ENCODE data around the gene GAL. TPM values are rescaled to one million over a fixed set of nuclear protein-coding genes. Genes with fewer than 3 reads are reported as not detected.

GAL gene
- total and polyA plus RNA-seq, 2 of the 8 experiments (the other 6 are each of a cell fraction or from before 2014, with no cell fraction given): 81.8 to 233 TPM

- no peak for TF ChIP-seq CHD7 (IDR thresholded peaks at IDR 0.05; ENCODE audit: insufficient replicate concordance, low read length)
- TF ChIP-seq BRCA1 (IDR thresholded peaks at IDR 0.05; ENCODE audit: low read depth, low read length): no peak
- TF ChIP-seq BACH1 (IDR thresholded peaks at IDR 0.05; ENCODE audit: low read length): no peak
- no peak for TF ChIP-seq ASH2L (IDR thresholded peaks at IDR 0.05; ENCODE audit: low read length)
- TF ChIP-seq CEBPB (IDR thresholded peaks at IDR 0.05; ENCODE audit: low read depth, low read length): no peak
- TF ChIP-seq SIN3A (conservative IDR thresholded peaks at IDR 0.05 in 1 of 2, IDR thresholded peaks at IDR 0.05 in 1 of 2; ENCODE audit: low read depth in 1 of 2, low read length in 2 of 2): no peak
- TF ChIP-seq SIX5 (IDR thresholded peaks at IDR 0.05; ENCODE audit: low read depth, low read length): no peak
- TF ChIP-seq MAX (IDR thresholded peaks at IDR 0.05): no peak
- no peak for TF ChIP-seq EP300 (IDR thresholded peaks at IDR 0.05; ENCODE audit: borderline replicate concordance in 1 of 2, low read depth in 2 of 2, low read length in 2 of 2)
- TF ChIP-seq POLR2AphosphoS5 (IDR thresholded peaks at IDR 0.05; ENCODE audit: low read depth, low read length): no peak
These were observed 26.8 kb downstream of the GAL start (continued) for GRCh38 chr11:68711114-68711513.
